ENCODE measurements around the gene EPHA7. TPM values are rescaled to one million over a fixed set of nuclear protein-coding genes. Genes with fewer than 3 reads are reported as not detected.

EPHA7 gene
- total and polyA plus RNA-seq, 12 donors: under 0.01 to 1.3 (median 0.14) TPM; not detected in 1

GRCh38 chr6:93371756-93372155, 47.6 kb downstream of the EPHA7 start:
- H3K4me3 ChIP-seq: no peak overlapping the region
- no peaks in the 10 kb centered on the region for H3K27me3 ChIP-seq
- intact Hi-C loops (cut with DNase I): no loop called here
- no peaks in the 10 kb centered on the region for H3K36me3 ChIP-seq (replicated peaks in 1 of 2)
- no peak for DNase-seq
- no peak for TF ChIP-seq CTCF (IDR thresholded peaks at IDR 0.05)
- TF ChIP-seq POLR2A (IDR thresholded peaks at IDR 0.05): no peak
- peaks cover 0 to 5% (median 0%) of the 10 kb centered on the region in 3 donors for H3K9me3 ChIP-seq (replicated peaks in 1 of 3)
- H3K27ac ChIP-seq: no peak overlapping the region
- H3K4me1 ChIP-seq (replicated peaks in 1 of 2): no peaks in the 10 kb centered on the region

- no peak for DNase-seq
- no peaks in the 10 kb centered on the region for H3K27me3 ChIP-seq
- no peak overlapping the region for H3K4me3 ChIP-seq
- intact Hi-C loops (cut with DNase I): no loop called here
- peaks cover 0 to 5% (median 0%) of the 10 kb centered on the region in 3 donors for H3K9me3 ChIP-seq (replicated peaks in 1 of 3)
- no peaks in the 10 kb centered on the region for H3K36me3 ChIP-seq (replicated peaks in 1 of 2)
- no peaks in the 10 kb centered on the region for H3K4me1 ChIP-seq (replicated peaks in 1 of 2)
- TF ChIP-seq CTCF (IDR thresholded peaks at IDR 0.05): no peak
- no peak for TF ChIP-seq POLR2A (IDR thresholded peaks at IDR 0.05)
- H3K27ac ChIP-seq: no peak overlapping the region
- WGBS, 4 donors: 59 to 78% (median 67%) methylated on average over 3 of the region's 3 CpGs
These were observed 49.7 kb downstream of the EPHA7 start for GRCh38 chr6:93369586-93370134.

GRCh38 chr6:93366506-93366905, 52.9 kb downstream of the EPHA7 start:
- Histone ChIP-seq H3K27me3 (no peaks in the 10 kb centered on the region), H3K4me1 (replicated peaks in 1 of 2) (no peaks in the 10 kb centered on the region), H3K36me3 (replicated peaks in 1 of 2) (no peaks in the 10 kb centered on the region), H3K9me3 (replicated peaks in 1 of 3) (no peaks in the 10 kb centered on the region), H3K4me3 (no peak overlapping the region), H3K27ac (no peak overlapping the region)
- DNase-seq: no peak
- WGBS, 4 donors: 82 to 86% (median 82%) methylated on average over 7 of the region's 7 CpGs
- TF ChIP-seq CTCF (IDR thresholded peaks at IDR 0.05) (no peak), POLR2A (IDR thresholded peaks at IDR 0.05) (no peak)
- intact Hi-C loops (cut with DNase I): no loop called here

- Histone ChIP-seq H3K27me3 (no peaks in the 10 kb centered on the region), H3K27ac (no peak overlapping the region), H3K4me3 (no peak overlapping the region), H3K4me1 (replicated peaks in 1 of 2) (no peaks in the 10 kb centered on the region), H3K36me3 (replicated peaks in 1 of 2) (no peaks in the 10 kb centered on the region), H3K9me3 (replicated peaks in 1 of 3) (no peaks in the 10 kb centered on the region)
- TF ChIP-seq POLR2A (IDR thresholded peaks at IDR 0.05) (no peak), CTCF (IDR thresholded peaks at IDR 0.05) (no peak)
- 57 to 81% (median 67%) methylated on average over 3 of the region's 3 CpGs for WGBS, 4 donors
- intact Hi-C loops (cut with DNase I): no loop called here
- DNase-seq: no peak
These were observed 53.9 kb downstream of the EPHA7 start for GRCh38 chr6:93365445-93365844.
